Small intestine (tissue), 16 donors: Measurements from ENCODE around the gene IL17A. TPM values are rescaled to one million over a fixed set of nuclear protein-coding genes. Genes with fewer than 3 reads are reported as not detected.

Experiments used
- DNase-seq, 2 donors: peaks; one replicate each; pipeline versions ENCODE4 v3.0.0 to v3.0.0-alpha.2; 2013
- FAIRE-seq: peaks from 2 replicates; lab custom pipeline; 2012; peaks lifted over from hg19 to GRCh38; lab: Jason Lieb, UNC
- H3K27ac ChIP-seq, 3 donors: one replicate each; pipeline ENCODE4 v1.5.1; 2013; ENCODE audit warnings: low read length in 2 of 3, mild to moderate bottlenecking in 2 of 3, control low read depth in 1 of 3, inconsistent platforms in 1 of 3, low read depth in 1 of 3, moderate library complexity in 1 of 3
- H3K27me3 ChIP-seq, 3 donors: one replicate each; pipeline ENCODE4 v1.6.1; 2013; ENCODE audit warnings: low read length in 3 of 3, inconsistent platforms in 1 of 3; ENCODE audit not compliant: control insufficient read depth in 3 of 3, insufficient read depth in 3 of 3
- H3K36me3 ChIP-seq, 3 donors: one replicate each; pipeline ENCODE4 v1.6.1; 2013; ENCODE audit warnings: low read length in 3 of 3, inconsistent platforms in 1 of 3, low read depth in 1 of 3, mild to moderate bottlenecking in 1 of 3, moderate library complexity in 1 of 3; ENCODE audit not compliant: control insufficient read depth in 3 of 3, insufficient read depth in 2 of 3
- H3K4me1 ChIP-seq, 3 donors: one replicate each; pipeline ENCODE4 v1.6.1; 2013; ENCODE audit warnings: low read length in 2 of 3, inconsistent platforms in 1 of 3, low read depth in 1 of 3, mild to moderate bottlenecking in 1 of 3, moderate library complexity in 1 of 3; ENCODE audit not compliant: control insufficient read depth in 3 of 3, insufficient read depth in 2 of 3
- H3K4me3 ChIP-seq, 3 donors: one replicate each; pipeline ENCODE4 v1.5.1; 2013; ENCODE audit warnings: low read length in 3 of 3, control low read depth in 1 of 3, inconsistent platforms in 1 of 3, low read depth in 1 of 3, mild to moderate bottlenecking in 1 of 3, moderate library complexity in 1 of 3
- H3K9me3 ChIP-seq, 2 donors: one replicate each; pipeline ENCODE4 v1.6.1; 2013; ENCODE audit warnings: low read depth in 1 of 2, low read length in 1 of 2; ENCODE audit not compliant: control insufficient read depth in 2 of 2, insufficient read depth in 1 of 2
- WGBS, 3 donors: extraction: QIAGEN DNeasy Blood & Tissue Kit; methylation state at CpG; one replicate each; pipeline ENCODE4 v1.1.7; 2013; 5-methylcytosine and 5-hydroxymethylcytosine counted together
- long read RNA-seq, 10 donors: transcript quantifications; one replicate each; lab custom pipeline, GENCODE V29; 2026
- polyA plus RNA-seq, 4 donors: library from polyadenylated mRNA; stranded (reverse) in 3 of 4; unstranded in 1 of 4; fragments of 200-250 nt in 3 of 4; fragments of 120-200 nt in 1 of 4; gene quantifications; one replicate each; pipeline versions ENCODE4 v1.2.1 to v1.2.3, GENCODE V29; 2013
- donor health status: healthy with polysubstance abuse.
- donor health status: control.
- donor health status: control.
- donor health status: Bipolar disorder and iron deficiency.
- donor health status: healthy.

The IL17A gene
- polyA plus RNA-seq = under 1 TPM in 2 of 4 donors, not detected in 2; 0.03 to 0.19 TPM
- long read RNA-seq, donor 1, partial matches to known transcripts = 0 of 1 reads
- long read RNA-seq, donor 1, other reads (novel, unspliced or antisense) = 0 of 1 reads
- long read RNA-seq, donor 2 = 0 reads
- long read RNA-seq, donor 3 = 0 reads
- long read RNA-seq, donor 4 = 0 reads
- long read RNA-seq, donor 5 = 0 reads
- long read RNA-seq, donor 6 = 0 reads
- long read RNA-seq, donor 7 = 0 reads
- long read RNA-seq, donor 8 = 0 reads
- long read RNA-seq, donor 9 = 0 reads
- long read RNA-seq, donor 10 = 0 reads

- H3K27ac ChIP-seq = no peak within 1 kb of the TSS
- FAIRE-seq (no peak), DNase-seq (no peak)
- no peaks in the 10 kb centered on the region for H3K9me3 ChIP-seq
- no peaks in the 10 kb centered on the region for H3K4me1 ChIP-seq
- 92 to 93% (median 93%) methylated on average over 7 of the region's 7 CpGs for WGBS, 3 donors
- no peaks in the 10 kb centered on the region for H3K36me3 ChIP-seq
- H3K4me3 ChIP-seq = no peak within 1 kb of the TSS
- H3K27me3 ChIP-seq = no peaks in the 10 kb centered on the region
Observed at GRCh38 chr6:52186075-52186474, at the start of gene IL17A. Gene IL17A, plus strand, starts transcription at chr6:52186375. Its CDS starts 57 bp downstream, at chr6:52186432.

DNA sequence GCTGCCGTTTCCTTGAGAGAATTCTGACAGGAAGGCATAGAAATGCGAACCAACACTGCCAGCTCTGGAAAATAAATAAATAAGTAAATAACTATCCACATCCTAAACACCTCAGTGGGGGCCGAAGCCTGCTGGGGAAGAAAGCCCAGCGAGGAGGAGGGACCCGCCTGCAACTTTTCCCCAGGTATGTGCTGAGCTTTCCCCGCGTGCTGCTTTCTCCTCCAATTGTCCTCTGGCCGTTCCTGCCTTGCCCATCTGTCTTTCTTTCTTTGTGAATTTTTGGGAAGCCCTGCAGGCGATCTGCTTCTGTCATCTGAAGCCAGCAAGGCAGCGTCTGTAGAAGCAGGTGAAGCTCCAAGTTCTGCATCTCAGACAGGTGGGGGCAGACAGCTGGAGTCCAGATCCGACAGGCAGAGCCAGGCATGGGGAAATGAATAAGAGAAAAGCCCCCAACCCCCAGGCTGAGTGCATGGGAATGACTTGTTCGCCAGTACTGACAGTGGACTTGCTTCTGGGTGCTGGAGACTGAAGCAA is 49.2 kb upstream of the IL17A start:
- Histone ChIP-seq H3K27me3 (peaks cover 0 to 2% (median 0%) of the 10 kb centered on the region in 3 donors), H3K4me1 (no peaks in the 10 kb centered on the region), H3K27ac (no peak overlapping the region), H3K9me3 (no peaks in the 10 kb centered on the region), H3K4me3 (no peak overlapping the region), H3K36me3 (no peaks in the 10 kb centered on the region)
- FAIRE-seq (no peak), DNase-seq (no peak)
- WGBS, 3 donors = 76 to 87% (median 80%) methylated on average over 12 of the region's 12 CpGs

- no peaks in the 10 kb centered on the region for H3K4me1 ChIP-seq
- H3K27me3 ChIP-seq = no peaks in the 10 kb centered on the region
- no peak for DNase-seq
- no peak for FAIRE-seq
- 77 to 84% (median 82%) methylated on average over 4 of the region's 4 CpGs for WGBS, 3 donors
- H3K36me3 ChIP-seq = no peaks in the 10 kb centered on the region
- H3K27ac ChIP-seq = no peak overlapping the region
- H3K4me3 ChIP-seq = no peak overlapping the region
- H3K9me3 ChIP-seq = no peaks in the 10 kb centered on the region
Observed at GRCh38 chr6:52138284-52138683, 47.9 kb upstream of the IL17A start.

GRCh38 chr6:52139985-52140680 is 46.0 kb upstream of the IL17A start:
- Histone ChIP-seq H3K27me3 (peaks cover 0 to 2% (median 0%) of the 10 kb centered on the region in 3 donors), H3K27ac (no peak overlapping the region), H3K4me3 (no peak overlapping the region), H3K36me3 (no peaks in the 10 kb centered on the region), H3K9me3 (no peaks in the 10 kb centered on the region), H3K4me1 (no peaks in the 10 kb centered on the region)
- FAIRE-seq = no peak
- WGBS, 3 donors = 56 to 60% (median 58%) methylated on average over 3 of the region's 3 CpGs
- no peak for DNase-seq

- Histone ChIP-seq H3K27me3 (peaks cover 0 to 5% (median 3%) of the 10 kb centered on the region in 3 donors), H3K4me1 (no peaks in the 10 kb centered on the region), H3K27ac (no peak overlapping the region), H3K9me3 (no peaks in the 10 kb centered on the region), H3K4me3 (no peak overlapping the region), H3K36me3 (no peaks in the 10 kb centered on the region)
- WGBS, 3 donors = 90 to 93% (median 91%) methylated on average over 1 of the region's 1 CpG
- DNase-seq (no peak), FAIRE-seq (no peak)
Observed at GRCh38 chr6:52141596-52141995, 44.6 kb upstream of the IL17A start.

DNA sequence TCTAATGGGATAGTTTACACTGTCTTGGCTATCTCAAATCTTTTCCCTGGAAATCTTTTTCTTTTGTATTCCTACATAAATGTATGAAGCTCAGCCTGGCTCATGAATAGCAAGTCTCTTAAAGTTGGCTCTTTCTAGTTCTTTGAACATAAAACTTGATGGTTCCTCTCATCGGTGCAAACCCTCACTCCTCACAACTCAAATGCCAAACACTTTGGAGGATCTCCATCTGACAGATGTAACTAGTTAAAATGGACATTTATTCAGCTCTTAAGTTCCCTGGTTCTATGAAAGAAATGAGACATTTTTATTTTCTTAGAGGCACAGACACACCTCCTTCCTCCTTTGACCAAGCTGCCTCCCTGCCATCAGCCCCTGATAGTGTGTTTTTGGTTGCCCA is 43.6 kb upstream of the IL17A start:
- H3K4me3 ChIP-seq = no peak overlapping the region
- FAIRE-seq (no peak), DNase-seq (no peak)
- H3K27me3 ChIP-seq = peaks cover 0 to 5% (median 3%) of the 10 kb centered on the region in 3 donors
- H3K36me3 ChIP-seq = no peaks in the 10 kb centered on the region
- no peaks in the 10 kb centered on the region for H3K4me1 ChIP-seq
- WGBS, 3 donors = 79 to 100% (median 90%) methylated on average over 1 of the region's 1 CpG
- H3K9me3 ChIP-seq = no peaks in the 10 kb centered on the region
- no peak overlapping the region for H3K27ac ChIP-seq

- Histone ChIP-seq H3K27ac (no peak overlapping the region), H3K27me3 (peaks cover 0 to 5% (median 3%) of the 10 kb centered on the region in 3 donors), H3K36me3 (no peaks in the 10 kb centered on the region), H3K4me3 (no peak overlapping the region), H3K4me1 (no peaks in the 10 kb centered on the region), H3K9me3 (no peaks in the 10 kb centered on the region)
- DNase-seq (no peak), FAIRE-seq (no peak)
- WGBS, 3 donors = 81 to 87% (median 85%) methylated on average over 4 of the region's 4 CpGs
Observed at GRCh38 chr6:52143551-52143950, 42.6 kb upstream of the IL17A start.

DNA sequence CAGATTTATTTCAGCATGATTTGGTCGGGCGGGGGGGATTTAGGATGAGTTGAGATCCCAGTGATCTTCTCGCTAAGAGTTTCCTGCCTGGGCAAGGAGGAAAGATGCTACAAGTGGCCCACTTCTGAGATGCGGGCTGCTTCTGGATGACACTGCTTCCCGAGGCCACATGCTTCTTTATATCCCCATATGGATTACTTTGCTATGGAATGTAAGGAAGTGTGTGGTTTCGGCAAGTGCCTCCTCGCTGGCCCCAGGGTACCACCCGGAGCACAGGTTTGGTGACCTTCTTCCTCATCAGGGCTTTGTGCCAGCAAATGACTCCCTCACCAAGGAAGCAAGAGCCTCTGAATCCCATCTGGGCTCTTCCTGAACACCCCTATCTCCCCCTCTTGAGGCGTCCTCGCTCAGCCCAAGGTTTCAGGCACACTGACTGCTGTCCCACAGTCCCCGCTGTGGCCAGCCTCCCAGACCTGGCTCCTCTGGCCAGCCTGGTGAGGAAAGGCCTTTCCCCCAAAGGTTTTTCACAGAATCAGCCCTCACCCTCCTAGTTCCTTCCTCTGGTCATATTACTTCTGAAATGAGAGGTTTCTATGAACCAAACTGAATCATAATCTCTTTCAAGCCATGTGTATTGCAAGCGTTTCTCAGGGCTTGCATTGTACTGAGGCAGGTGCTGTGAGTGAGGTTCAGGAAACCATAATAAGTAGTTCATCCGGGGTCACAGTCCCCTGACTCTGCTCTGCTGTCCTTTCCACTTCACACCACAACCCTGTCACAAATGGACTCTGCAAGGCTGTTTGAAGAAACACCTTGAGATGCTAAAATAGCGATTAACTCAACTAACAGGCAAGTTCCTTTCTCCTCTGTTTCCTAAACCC is 41.7 kb upstream of the IL17A start:
- DNase-seq = no peak
- H3K27ac ChIP-seq = no peak overlapping the region
- H3K36me3 ChIP-seq = no peaks in the 10 kb centered on the region
- H3K4me1 ChIP-seq = no peaks in the 10 kb centered on the region
- 81 to 82% (median 82%) methylated on average over 14 of the region's 14 CpGs for WGBS, 3 donors
- peaks cover 0 to 5% (median 3%) of the 10 kb centered on the region in 3 donors for H3K27me3 ChIP-seq
- no peak overlapping the region for H3K4me3 ChIP-seq
- no peaks in the 10 kb centered on the region for H3K9me3 ChIP-seq
- FAIRE-seq = no peak
